B cell (primary cell): Measurements from ENCODE around the gene GYPC. TPM values are rescaled to one million over a fixed set of nuclear protein-coding genes. Genes with fewer than 3 reads are reported as not detected.

Source experiments
- ATAC-seq: fragments of 200-7000 bp; cut with Tn5 transposase; one replicate; pipeline ENCODE4 v1.10.0; 2021; ENCODE audit warnings: low read depth, mild to moderate bottlenecking, moderate number of reproducible peaks, moderate library complexity
- CTCF ChIA-PET: fragments of 350-600 bp; sonication (Branson Sonifier 250); formaldehyde crosslinking; loops from one replicate; lab custom pipeline; 2021; ENCODE audit warnings: antibody characterized with exemption, inconsistent platforms; lab: Charles Lee
- POLR2A ChIA-PET: fragments of 350-600 bp; sonication (Branson Sonifier 250); formaldehyde crosslinking; loops from one replicate; lab custom pipeline; 2021; ENCODE audit warnings: antibody characterized with exemption; lab: Charles Lee
- DNase-seq: peaks from one replicate; pipeline ENCODE4 v3.0.0; 2013
- H2AFZ ChIP-seq: 2 replicates; pipeline ENCODE4 v1.6.1; 2012; ENCODE audit warnings: mild to moderate bottlenecking, low read depth, low read length; ENCODE audit not compliant: insufficient read depth, poor library complexity, severe bottlenecking
- H3K27ac ChIP-seq, 2 donors: 1 replicate in 1 of 2; 2 replicates in 1 of 2; pipeline ENCODE4 v1.5.1; 2012 to 2013; ENCODE audit warnings: low read length in 2 of 2, mild to moderate bottlenecking in 2 of 2, moderate library complexity in 1 of 2
- H3K27me3 ChIP-seq, 4 experiments: fragments of 200-600 bp in 1 of 4; sonication (generic) in 1 of 4; replicated peaks in 1 of 4; 1 replicate in 2 of 4; 2 replicates in 2 of 4; pipeline versions ENCODE4 v1.6.1 to v1.7.0; 2013 to 2016; ENCODE audit warnings: low read length in 3 of 4, mild to moderate bottlenecking in 2 of 4, mixed read lengths in 1 of 4, moderate library complexity in 1 of 4; ENCODE audit not compliant: insufficient read depth in 4 of 4, control insufficient read depth in 3 of 4; ENCODE audit errors: control extremely low read depth in 1 of 4
- H3K36me3 ChIP-seq, 2 experiments: replicated peaks in 1 of 2; 1 replicate in 1 of 2; 2 replicates in 1 of 2; pipeline versions ENCODE4 v1.6.1 to v1.7.1; 2013; ENCODE audit warnings: low read length in 1 of 2; ENCODE audit not compliant: insufficient read depth in 2 of 2, control insufficient read depth in 1 of 2; ENCODE audit errors: control extremely low read depth in 1 of 2, extremely low read depth in 1 of 2
- H3K4me1 ChIP-seq, 2 donors: fragments of 200-600 bp in 1 of 2; sonication (generic) in 1 of 2; 1 replicate in 1 of 2; 2 replicates in 1 of 2; pipeline versions ENCODE4 v1.5.1 to v1.6.1; 2013 to 2017; ENCODE audit warnings: low read length in 2 of 2; ENCODE audit not compliant: control insufficient read depth in 2 of 2, insufficient read depth in 2 of 2
- H3K4me2 ChIP-seq: replicated peaks from 2 replicates; pipeline ENCODE3; 2012; ENCODE audit warnings: mild to moderate bottlenecking, low read depth, low read length; ENCODE audit not compliant: poor library complexity, severe bottlenecking
- H3K4me3 ChIP-seq, 5 experiments: fragments of 200-600 bp in 1 of 5; sonication (generic) in 1 of 5; 1 replicate in 3 of 5; 2 replicates in 2 of 5; pipeline versions ENCODE4 v1.5.1 to v1.7.0; 2011 to 2016; ENCODE audit warnings: low read length in 4 of 5, mild to moderate bottlenecking in 4 of 5, low read depth in 2 of 5, control low read depth in 1 of 5, moderate library complexity in 1 of 5; ENCODE audit not compliant: insufficient read depth in 1 of 5; ENCODE audit errors: control extremely low read depth in 1 of 5, extremely low read depth in 1 of 5
- H3K79me2 ChIP-seq: fragments of 200-600 bp; sonication (generic); one replicate; pipeline ENCODE4 v1.6.0; 2016; ENCODE audit warnings: low read length; ENCODE audit not compliant: control insufficient read depth, insufficient read depth
- H3K9ac ChIP-seq: fragments of 200-600 bp; sonication (generic); 2 replicates; pipeline ENCODE4 v1.6.1; 2017; ENCODE audit warnings: mild to moderate bottlenecking, low read length, moderate library complexity
- H3K9me3 ChIP-seq, 3 donors: one replicate each; pipeline versions ENCODE4 v1.6.1 to v1.7.1; 2013; ENCODE audit warnings: low read length in 2 of 3; ENCODE audit not compliant: control insufficient read depth in 2 of 3, insufficient read depth in 1 of 3; ENCODE audit errors: control extremely low read depth in 1 of 3
- H4K20me1 ChIP-seq: 2 replicates; pipeline ENCODE4 v1.6.0; 2012; ENCODE audit warnings: mild to moderate bottlenecking, low read length; ENCODE audit not compliant: insufficient read depth, control insufficient read depth, poor library complexity, severe bottlenecking
- H3K27ac Mint-ChIP-seq: one replicate; pipeline ENCODE4 v1.8.0; 2021; ENCODE audit warnings: mixed read lengths
- H3K27me3 Mint-ChIP-seq: one replicate; pipeline ENCODE4 v1.8.0; 2021; ENCODE audit warnings: mixed read lengths
- H3K4me1 Mint-ChIP-seq: one replicate; pipeline ENCODE4 v1.8.0; 2021; ENCODE audit warnings: mixed read lengths
- H3K4me3 Mint-ChIP-seq: one replicate; pipeline ENCODE4 v1.8.0; 2021; ENCODE audit warnings: mixed read lengths
- H3K9me3 Mint-ChIP-seq: one replicate; pipeline ENCODE4 v1.8.0; 2022; ENCODE audit warnings: mixed read lengths; ENCODE audit not compliant: insufficient read depth
- EZH2 ChIP-seq: IDR thresholded peaks from 2 replicates; pipeline ENCODE4 v1.6.1; 2012; ENCODE audit warnings: borderline replicate concordance, low read depth, mild to moderate bottlenecking, moderate library complexity, low read length; ENCODE audit not compliant: insufficient read depth, poor library complexity, severe bottlenecking
- WGBS: methylation state at CpG from one replicate; pipeline ENCODE4 v1.1.5; 2013; ENCODE audit warnings: missing lambda C conversion rate; ENCODE audit not compliant: insufficient coverage; 5-methylcytosine and 5-hydroxymethylcytosine counted together
- intact Hi-C: fragments of 100-400 bp; cut with micrococcal nuclease; formaldehyde crosslinking; loops from one replicate; pipeline ENCODE4 v1.10.0; 2022
- polyA plus RNA-seq: library from polyadenylated mRNA; depleted of rRNA; stranded (reverse); fragments of >200 nt; gene quantifications from 2 replicates; pipeline ENCODE4 v1.2.3, GENCODE V29; 2012
- total RNA-seq, 2 donors: library from RNA; stranded (reverse); fragments of 120-200 nt in 1 of 2; gene quantifications; 1 replicate in 1 of 2; 2 replicates in 1 of 2; pipeline versions ENCODE4 v1.2.3 to v1.2.4, GENCODE V29; 2013 to 2022
- TF ChIP-seq, protein P1 (sequence below): fragments of 200-600 bp; IDR thresholded peaks from one replicate; pipeline ENCODE4 v1.8.0; 2022; ENCODE audit warnings: antibody characterized with exemption, mild to moderate bottlenecking

The GYPC gene
- total and polyA plus RNA-seq, 2 donors (not counting 1 experiment from before 2014, with no cell fraction given), result 48.8 to 111 TPM

- Mint-ChIP-seq H3K27me3 (peaks cover 9% of the 10 kb centered on the region), H3K9me3 (no peaks in the 10 kb centered on the region), H3K4me1 (peaks cover 16% of the 10 kb centered on the region), H3K27ac (no peak overlapping the region), H3K4me3 (no peak overlapping the region)
- ATAC-seq (no peak), DNase-seq (peak; percentile 27)
- peaks cover 0 to 3% of the 10 kb centered on the region in 2 donors for H3K4me1 ChIP-seq
- ChIA-PET CTCF (interaction anchor here (0.7 to 1.5 kb wide), 6 partner anchors 13 to 143 kb away, joined by 3 to 5 read pairs (median 3); no protein-coding TSS in a partner anchor), POLR2A (no interaction called here)
- peaks cover 0 to 5% (median 0%) of the 10 kb centered on the region in 4 experiments for H3K27me3 ChIP-seq
- H3K9me3 ChIP-seq, result no peaks in the 10 kb centered on the region
- no peaks in the 10 kb centered on the region for H3K36me3 ChIP-seq
- H3K4me2 ChIP-seq, result no peak overlapping the region
- intact Hi-C loops, result no loop called here
- 28% methylated on average over 5 of the region's 12 CpGs for WGBS
- no peak overlapping the region for H3K9ac ChIP-seq
- TF ChIP-seq EZH2, result no peak
- TF ChIP-seq, protein P1, sequence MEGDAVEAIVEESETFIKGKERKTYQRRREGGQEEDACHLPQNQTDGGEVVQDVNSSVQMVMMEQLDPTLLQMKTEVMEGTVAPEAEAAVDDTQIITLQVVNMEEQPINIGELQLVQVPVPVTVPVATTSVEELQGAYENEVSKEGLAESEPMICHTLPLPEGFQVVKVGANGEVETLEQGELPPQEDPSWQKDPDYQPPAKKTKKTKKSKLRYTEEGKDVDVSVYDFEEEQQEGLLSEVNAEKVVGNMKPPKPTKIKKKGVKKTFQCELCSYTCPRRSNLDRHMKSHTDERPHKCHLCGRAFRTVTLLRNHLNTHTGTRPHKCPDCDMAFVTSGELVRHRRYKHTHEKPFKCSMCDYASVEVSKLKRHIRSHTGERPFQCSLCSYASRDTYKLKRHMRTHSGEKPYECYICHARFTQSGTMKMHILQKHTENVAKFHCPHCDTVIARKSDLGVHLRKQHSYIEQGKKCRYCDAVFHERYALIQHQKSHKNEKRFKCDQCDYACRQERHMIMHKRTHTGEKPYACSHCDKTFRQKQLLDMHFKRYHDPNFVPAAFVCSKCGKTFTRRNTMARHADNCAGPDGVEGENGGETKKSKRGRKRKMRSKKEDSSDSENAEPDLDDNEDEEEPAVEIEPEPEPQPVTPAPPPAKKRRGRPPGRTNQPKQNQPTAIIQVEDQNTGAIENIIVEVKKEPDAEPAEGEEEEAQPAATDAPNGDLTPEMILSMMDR, result peak; percentile 68
- no peaks in the 10 kb centered on the region for H4K20me1 ChIP-seq
- no peak overlapping the region for H3K4me3 ChIP-seq
- H3K27ac ChIP-seq, result no peak overlapping the region
- H2AFZ ChIP-seq, result peak overlapping the region; percentile 3
- no peaks in the 10 kb centered on the region for H3K79me2 ChIP-seq
Measured at GRCh38 chr2:126634273-126634861, 21.6 kb upstream of the GYPC start.

GRCh38 chr2:126635281-126635680, 20.7 kb upstream of the GYPC start:
- Mint-ChIP-seq H3K9me3 (no peaks in the 10 kb centered on the region), H3K4me3 (no peak overlapping the region), H3K4me1 (peaks cover 16% of the 10 kb centered on the region), H3K27me3 (peaks cover 8% of the 10 kb centered on the region), H3K27ac (no peak overlapping the region)
- Histone ChIP-seq H2AFZ (no peak overlapping the region), H4K20me1 (no peaks in the 10 kb centered on the region), H3K36me3 (no peaks in the 10 kb centered on the region), H3K27me3 (peaks cover 0 to 5% (median 0%) of the 10 kb centered on the region in 4 experiments), H3K79me2 (no peaks in the 10 kb centered on the region), H3K9me3 (no peaks in the 10 kb centered on the region), H3K4me2 (no peak overlapping the region), H3K4me3 (no peak overlapping the region), H3K4me1 (peaks cover 0 to 3% of the 10 kb centered on the region in 2 donors), H3K27ac (no peak overlapping the region), H3K9ac (no peak overlapping the region)
- intact Hi-C loops, result no loop called here
- ATAC-seq, result no peak
- POLR2A ChIA-PET, result no interaction called here
- WGBS, result no CpG with 5 or more reads among the region's 1 CpG
- CTCF ChIA-PET, result interaction anchor here (0.7 to 1.5 kb wide), 6 partner anchors 14 to 142 kb away, joined by 3 to 5 read pairs (median 3); no protein-coding TSS in a partner anchor
- no peak for DNase-seq
- TF ChIP-seq, protein P1, result no peak
- no peak for TF ChIP-seq EZH2
